Measurements from ENCODE around the gene DDX50. TPM values are rescaled to one million over a fixed set of nuclear protein-coding genes. Genes with fewer than 3 reads are reported as not detected.

The DDX50 gene
- total and polyA plus RNA-seq, 2 experiments from 2014 or later, result 19.5 to 40.9 TPM

DNA sequence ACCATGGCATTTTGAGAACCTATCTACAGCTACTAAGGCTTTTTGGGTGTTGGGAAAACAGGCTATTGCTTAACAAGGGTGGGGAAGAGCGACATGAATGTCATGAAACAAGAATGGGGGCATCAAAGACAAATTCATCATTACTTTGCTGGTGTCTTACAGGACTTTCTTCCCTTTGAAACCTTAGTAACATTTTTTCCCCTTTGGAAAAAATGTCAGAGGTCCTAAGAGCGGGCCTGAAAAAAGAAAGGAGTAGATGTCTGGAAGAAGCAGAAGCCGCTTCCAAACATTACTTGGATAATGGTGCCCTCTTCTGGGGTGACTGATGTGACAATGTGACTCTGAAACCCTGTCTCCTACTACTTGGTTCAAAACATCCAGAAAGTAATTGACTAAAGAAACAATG, 3.8 kb upstream of the DDX50 start:
- H3K4me2 ChIP-seq, result no peak overlapping the region
- H2AFZ ChIP-seq, result no peak overlapping the region

DNA sequence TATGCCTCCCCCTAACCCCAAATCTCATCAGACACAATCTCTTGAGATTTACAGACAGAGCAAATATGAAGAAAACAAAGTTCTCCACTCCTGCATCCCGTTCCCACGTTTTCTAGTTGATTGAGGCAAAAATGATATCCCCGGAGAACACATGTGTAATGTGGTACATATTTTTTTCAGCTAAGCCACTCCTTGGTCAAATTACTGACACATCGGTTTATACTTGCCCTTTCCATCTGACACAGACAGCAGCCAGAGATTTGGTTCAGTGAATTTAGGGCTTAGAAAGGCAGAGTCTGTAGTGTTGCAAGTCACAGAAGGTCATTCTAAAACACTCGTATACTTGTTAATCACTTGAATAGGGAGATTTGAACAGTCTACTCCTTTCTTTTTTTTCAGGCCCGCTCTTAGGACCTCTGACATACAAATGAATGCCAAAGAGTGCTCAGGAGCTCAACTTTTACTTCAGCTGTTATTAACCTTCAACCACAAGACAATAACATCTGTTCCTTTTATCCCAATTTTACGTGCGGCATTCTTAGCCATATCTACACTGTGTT, 1.8 kb upstream of the DDX50 start:
- Histone ChIP-seq H4K20me1 (ENCODE audit: insufficient read depth, poor library complexity, severe bottlenecking) (no peaks in the 10 kb centered on the region), H3K9me2 (replicated peaks; ENCODE audit: insufficient read depth) (no peaks in the 10 kb centered on the region), H3K79me2 (peaks cover 29% of the 10 kb centered on the region), H3K4me3 (no peak overlapping the region), H3K27me3 (no peaks in the 10 kb centered on the region), H3K4me1 (ENCODE audit: insufficient read depth) (peaks cover 17% of the 10 kb centered on the region), H3K4me2 (no peak overlapping the region), H3K27ac (no peak overlapping the region), H2AFZ (no peak overlapping the region), H3K9me3 (ENCODE audit: low read depth) (no peaks in the 10 kb centered on the region), H3K36me3 (replicated peaks; ENCODE audit: insufficient read depth, low read depth) (no peaks in the 10 kb centered on the region)
- TF ChIP-seq EZH2 (IDR thresholded peaks at IDR 0.05; ENCODE audit: borderline replicate concordance), result no peak
- TF ChIP-seq, protein P1, sequence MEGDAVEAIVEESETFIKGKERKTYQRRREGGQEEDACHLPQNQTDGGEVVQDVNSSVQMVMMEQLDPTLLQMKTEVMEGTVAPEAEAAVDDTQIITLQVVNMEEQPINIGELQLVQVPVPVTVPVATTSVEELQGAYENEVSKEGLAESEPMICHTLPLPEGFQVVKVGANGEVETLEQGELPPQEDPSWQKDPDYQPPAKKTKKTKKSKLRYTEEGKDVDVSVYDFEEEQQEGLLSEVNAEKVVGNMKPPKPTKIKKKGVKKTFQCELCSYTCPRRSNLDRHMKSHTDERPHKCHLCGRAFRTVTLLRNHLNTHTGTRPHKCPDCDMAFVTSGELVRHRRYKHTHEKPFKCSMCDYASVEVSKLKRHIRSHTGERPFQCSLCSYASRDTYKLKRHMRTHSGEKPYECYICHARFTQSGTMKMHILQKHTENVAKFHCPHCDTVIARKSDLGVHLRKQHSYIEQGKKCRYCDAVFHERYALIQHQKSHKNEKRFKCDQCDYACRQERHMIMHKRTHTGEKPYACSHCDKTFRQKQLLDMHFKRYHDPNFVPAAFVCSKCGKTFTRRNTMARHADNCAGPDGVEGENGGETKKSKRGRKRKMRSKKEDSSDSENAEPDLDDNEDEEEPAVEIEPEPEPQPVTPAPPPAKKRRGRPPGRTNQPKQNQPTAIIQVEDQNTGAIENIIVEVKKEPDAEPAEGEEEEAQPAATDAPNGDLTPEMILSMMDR (IDR thresholded peaks at IDR 0.05; ENCODE audit: poor library complexity), result no peak
- TF ChIP-seq EZH2phosphoT487 (IDR thresholded peaks at IDR 0.05; ENCODE audit: low read depth, severe bottlenecking, unreplicated experiment), result no peak
- DNase-seq (ENCODE audit: low spot score), result no peak
- 88% methylated on average over 8 of the region's 8 CpGs for WGBS (ENCODE audit: low lambda C conversion rate, missing lambda C conversion rate)

More for the DNA sequence above, 3.8 kb upstream of the DDX50 start:
- WGBS (ENCODE audit: low lambda C conversion rate, missing lambda C conversion rate), result 50% methylated on average over 3 of the region's 3 CpGs
- peaks cover 10% of the 10 kb centered on the region for H3K79me2 ChIP-seq
- H4K20me1 ChIP-seq (ENCODE audit: insufficient read depth, poor library complexity, severe bottlenecking), result no peaks in the 10 kb centered on the region
- no peak overlapping the region for H3K4me3 ChIP-seq
- no peaks in the 10 kb centered on the region for H3K9me3 ChIP-seq (ENCODE audit: low read depth)
- peaks cover 12% of the 10 kb centered on the region for H3K4me1 ChIP-seq (ENCODE audit: insufficient read depth)
- no peaks in the 10 kb centered on the region for H3K27me3 ChIP-seq
- H3K27ac ChIP-seq, result no peak overlapping the region
- DNase-seq (ENCODE audit: low spot score), result peak; percentile 80
- H3K9me2 ChIP-seq (replicated peaks; ENCODE audit: insufficient read depth), result no peaks in the 10 kb centered on the region
- TF ChIP-seq EZH2phosphoT487 (IDR thresholded peaks at IDR 0.05; ENCODE audit: low read depth, severe bottlenecking, unreplicated experiment), result no peak
- TF ChIP-seq, protein P1 (IDR thresholded peaks at IDR 0.05; ENCODE audit: poor library complexity), result peak; percentile 71
- H3K36me3 ChIP-seq (replicated peaks; ENCODE audit: insufficient read depth, low read depth), result no peaks in the 10 kb centered on the region

DNA sequence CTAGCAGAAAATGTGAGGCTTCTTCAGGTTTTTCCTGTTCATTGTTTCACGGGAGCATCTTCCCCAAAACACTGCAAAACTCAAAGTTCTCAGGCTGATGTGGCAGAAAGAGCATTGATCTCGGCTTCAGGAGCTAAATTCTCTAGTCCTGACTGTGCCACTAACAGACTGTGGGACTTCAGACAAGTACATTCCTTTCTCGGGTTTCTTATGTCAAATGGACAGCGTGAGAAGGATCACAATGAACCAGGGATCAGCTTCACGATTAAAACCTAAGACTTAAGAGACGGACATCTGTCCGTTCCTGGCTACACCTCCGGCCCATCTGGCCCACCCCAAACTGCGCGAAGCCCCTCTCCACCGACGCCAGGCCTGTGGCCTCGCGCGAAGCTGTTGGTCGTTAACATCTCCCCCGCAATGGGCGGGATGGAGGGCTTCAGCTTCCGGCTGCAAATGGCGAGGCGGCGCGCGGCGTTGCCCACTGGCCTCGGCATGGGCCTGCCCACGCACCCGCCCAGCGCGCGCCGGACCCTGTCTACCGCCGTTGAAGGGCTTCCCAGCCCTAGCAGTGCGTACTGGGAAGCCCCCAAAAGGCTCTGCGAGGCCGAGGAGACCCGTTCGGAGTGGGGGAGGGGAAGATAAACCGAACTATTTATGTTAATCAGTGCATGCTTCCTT, 549 bp upstream of the DDX50 start:
- H3K36me3 ChIP-seq (replicated peaks; ENCODE audit: insufficient read depth, low read depth), result no peaks in the 10 kb centered on the region
- no peak for TF ChIP-seq EZH2 (IDR thresholded peaks at IDR 0.05; ENCODE audit: borderline replicate concordance)
- TF ChIP-seq, protein P1 (IDR thresholded peaks at IDR 0.05; ENCODE audit: poor library complexity), result no peak
- no peak for TF ChIP-seq EZH2phosphoT487 (IDR thresholded peaks at IDR 0.05; ENCODE audit: low read depth, severe bottlenecking, unreplicated experiment)
- H3K4me1 ChIP-seq (ENCODE audit: insufficient read depth), result peaks cover 17% of the 10 kb centered on the region
- no peaks in the 10 kb centered on the region for H3K9me3 ChIP-seq (ENCODE audit: low read depth)
- H3K4me2 ChIP-seq, result peak overlapping the region; percentile 73
- no peaks in the 10 kb centered on the region for H3K9me2 ChIP-seq (replicated peaks; ENCODE audit: insufficient read depth)
- peak overlapping the region; percentile 98 for H3K27ac ChIP-seq
- no peak for DNase-seq (ENCODE audit: low spot score)
- no peaks in the 10 kb centered on the region for H4K20me1 ChIP-seq (ENCODE audit: insufficient read depth, poor library complexity, severe bottlenecking)
- peaks cover 42% of the 10 kb centered on the region for H3K79me2 ChIP-seq
- 5% methylated on average over 39 of the region's 40 CpGs for WGBS (ENCODE audit: low lambda C conversion rate, missing lambda C conversion rate)
- peak overlapping the region; percentile 30 for H3K4me3 ChIP-seq
- H2AFZ ChIP-seq, result peak overlapping the region; percentile 66
- H3K27me3 ChIP-seq, result no peaks in the 10 kb centered on the region
